C4-2B (cell line): Measurements from ENCODE around the gene MYLK.
"Not testable (repeated sequence)": the region's sequence is repeated elsewhere in the genome, so short reads cannot be mapped to it uniquely, and the experiment has no call there.

ENCODE experiments used
- H3K27ac ChIP-seq: fragments of 450-650 bp; 2 replicates; pipeline ENCODE4 v1.5.1; 2017
- CTCF ChIP-seq: fragments of 450-650 bp; conservative IDR thresholded peaks from 2 replicates; pipeline ENCODE4 v1.5.1; 2017; ENCODE audit warnings: mild to moderate bottlenecking
- ZFX ChIP-seq: fragments of 450-650 bp; IDR thresholded peaks from 2 replicates; pipeline ENCODE4 v1.6.1; 2017

Gene MYLK

GRCh38 chr3:123620343-123620742 lies 263.8 kb downstream of the MYLK start:
- no peak overlapping the region for H3K27ac ChIP-seq
- TF ChIP-seq ZFX (no peak), CTCF (no peak)

DNA sequence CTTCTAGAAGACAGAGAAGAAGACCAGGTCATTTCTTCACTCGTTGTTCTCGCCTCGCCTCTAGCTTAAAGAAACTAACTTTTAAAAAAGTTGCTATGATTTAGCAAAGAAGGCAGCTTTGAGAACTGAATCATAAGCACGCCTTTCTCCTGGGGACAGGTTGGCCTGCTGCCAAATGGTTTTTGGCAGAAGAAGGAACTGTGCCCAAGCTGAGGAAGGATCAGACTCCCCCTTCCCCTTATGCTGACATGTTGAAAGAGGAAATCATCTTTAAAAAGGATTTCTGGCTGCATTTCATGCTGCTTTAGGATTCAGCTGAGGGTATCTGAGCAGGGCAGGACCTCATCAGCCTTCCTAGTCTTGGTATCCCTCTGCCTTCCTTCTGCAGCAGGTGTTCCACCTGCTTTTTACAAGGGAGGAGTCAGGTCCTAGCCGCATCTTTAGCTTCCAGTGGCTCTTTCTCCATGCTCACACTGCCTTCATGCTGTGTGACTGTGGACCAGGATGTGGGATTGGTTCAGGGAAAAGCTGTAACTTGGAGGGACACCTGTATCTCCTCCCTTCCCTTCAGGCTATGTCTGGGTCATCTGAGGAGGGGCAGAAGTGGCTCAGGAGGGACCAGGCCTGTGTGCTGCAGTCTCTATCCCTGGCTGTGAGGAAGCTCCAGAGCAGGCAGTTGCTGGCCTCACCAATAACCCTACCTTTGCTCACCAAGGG lies 265.2 kb downstream of the MYLK start:
- H3K27ac ChIP-seq, result peak overlapping the region; percentile 0; the same call in 1 of the 2 replicates
- TF ChIP-seq CTCF (no peak), ZFX (no peak)

GRCh38 chr3:123618076-123618708 lies 265.9 kb downstream of the MYLK start:
- H3K27ac ChIP-seq, result peak overlapping the region; percentile 0; the same call in 1 of the 2 replicates
- TF ChIP-seq CTCF (no peak), ZFX (no peak)

- TF ChIP-seq CTCF (no peak), ZFX (no peak)
- no peak overlapping the region for H3K27ac ChIP-seq
Observed at GRCh38 chr3:123616593-123616992, 267.5 kb downstream of the MYLK start.

GRCh38 chr3:123613543-123613942 lies 270.6 kb downstream of the MYLK start:
- TF ChIP-seq CTCF (no peak), ZFX (no peak)
- H3K27ac ChIP-seq, result no peak overlapping the region; the same call in 1 of the 2 replicates

DNA sequence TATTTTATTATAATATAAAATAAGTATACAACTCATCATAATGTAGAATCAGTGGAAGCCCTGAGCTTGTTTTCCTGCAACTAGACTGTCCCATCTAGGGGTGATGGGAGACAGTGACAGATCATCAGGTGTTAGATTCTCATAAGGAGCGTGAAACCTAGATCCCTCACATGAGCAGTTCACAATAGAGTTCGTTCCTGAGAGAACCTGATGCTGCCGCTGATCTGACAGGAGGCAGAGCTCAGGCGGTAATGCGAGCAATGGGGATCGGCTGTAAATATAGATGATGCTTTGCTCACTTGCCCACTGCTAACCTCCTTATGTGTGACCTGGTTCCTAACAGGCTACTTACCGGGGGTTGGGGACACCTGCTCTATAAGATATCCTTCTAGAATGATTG lies 272.5 kb downstream of the MYLK start:
- H3K27ac ChIP-seq, result not testable (repeated sequence)

- TF ChIP-seq CTCF, result no peak
- no peak overlapping the region for H3K27ac ChIP-seq
Observed at GRCh38 chr3:123611082-123611481, 273.1 kb downstream of the MYLK start.

DNA sequence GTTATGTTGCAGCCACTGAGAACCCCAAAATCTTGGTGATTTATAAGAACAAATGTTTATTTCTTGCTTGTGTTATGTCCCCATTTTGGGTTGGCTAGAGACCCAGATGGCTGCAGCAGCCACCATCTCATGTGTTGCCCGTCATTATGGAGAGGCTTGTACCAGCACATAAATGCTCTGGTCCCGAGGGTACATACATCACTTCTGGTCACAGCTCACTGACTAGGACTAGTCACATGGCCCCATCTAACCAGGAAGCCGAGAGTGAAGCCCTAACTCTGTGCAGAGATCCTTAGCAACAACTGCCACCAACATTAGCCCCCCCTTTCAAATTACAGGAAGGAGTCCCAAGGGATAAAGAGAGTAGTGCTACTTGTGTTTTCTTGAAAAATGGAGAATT lies 273.8 kb downstream of the MYLK start:
- H3K27ac ChIP-seq, result peak overlapping the region; percentile 20; the same call in 1 of the 2 replicates
- TF ChIP-seq ZFX, result no peak
